Sciatic nerve (tissue), 2 donors: ENCODE measurements around the gene WDR75. TPM values are rescaled to one million over a fixed set of nuclear protein-coding genes. Genes with fewer than 3 reads are reported as not detected.
A peak's percentile ranks its signal among the peaks of the same experiment; 100 is the strongest.

Source experiments
- ATAC-seq: fragments of 200-7000 bp; cut with Tn5 transposase; one replicate; pipeline ENCODE4 v1.9.1; 2020; ENCODE audit warnings: mild to moderate bottlenecking, moderate library complexity
- DNase-seq: peaks from one replicate; pipeline ENCODE4 v3.0.0-alpha.2; 2020; ENCODE audit warnings: low spot score
- intact Hi-C: fragments of 100-400 bp; cut with DNase I; formaldehyde crosslinking; loops from one replicate; pipeline ENCODE4 v1.14.2; 2022
- total RNA-seq: library from RNA; stranded (reverse); fragmentation: NEBNext Ultra II Directional; extraction: Animal tissue kit (Norgen Biotek cat#: 25700); gene quantifications from one replicate; pipeline ENCODE4 v1.2.1, GENCODE V29; 2021
- donor health status: DM: no; HTN: no; CAD: no.
- donor health status: DM: no; HTN: no; CAD: no.

WDR75 gene
- total RNA-seq, 1 donor from 2014 or later: 31.5 TPM

DNA sequence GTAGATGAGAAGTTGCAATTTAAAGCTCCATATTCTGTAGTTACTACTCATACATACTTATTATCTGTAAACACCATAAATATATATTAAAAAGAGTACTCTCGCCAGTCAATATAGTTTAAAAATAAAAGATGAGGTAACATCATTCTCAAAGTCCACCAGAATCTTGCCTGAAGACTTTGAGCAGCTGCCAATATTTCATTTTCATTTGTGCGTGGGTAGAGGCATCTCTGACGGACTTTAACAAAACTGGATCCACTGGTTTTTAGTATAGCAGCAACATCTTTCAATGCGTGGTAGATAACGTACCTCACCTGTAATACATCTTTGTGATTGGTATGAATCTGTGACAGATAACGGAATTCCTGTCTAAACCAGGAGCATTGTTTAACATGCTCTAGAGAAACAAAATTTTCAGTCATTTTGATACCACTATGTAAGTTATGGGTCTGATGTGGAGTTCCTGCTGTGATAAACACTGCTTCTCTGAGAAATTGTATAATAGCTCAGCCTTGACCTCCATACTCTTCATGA lies 45.0 kb downstream of the WDR75 start:
- DNase-seq: no peak
- intact Hi-C loops: no loop called here
- ATAC-seq: no peak

DNA sequence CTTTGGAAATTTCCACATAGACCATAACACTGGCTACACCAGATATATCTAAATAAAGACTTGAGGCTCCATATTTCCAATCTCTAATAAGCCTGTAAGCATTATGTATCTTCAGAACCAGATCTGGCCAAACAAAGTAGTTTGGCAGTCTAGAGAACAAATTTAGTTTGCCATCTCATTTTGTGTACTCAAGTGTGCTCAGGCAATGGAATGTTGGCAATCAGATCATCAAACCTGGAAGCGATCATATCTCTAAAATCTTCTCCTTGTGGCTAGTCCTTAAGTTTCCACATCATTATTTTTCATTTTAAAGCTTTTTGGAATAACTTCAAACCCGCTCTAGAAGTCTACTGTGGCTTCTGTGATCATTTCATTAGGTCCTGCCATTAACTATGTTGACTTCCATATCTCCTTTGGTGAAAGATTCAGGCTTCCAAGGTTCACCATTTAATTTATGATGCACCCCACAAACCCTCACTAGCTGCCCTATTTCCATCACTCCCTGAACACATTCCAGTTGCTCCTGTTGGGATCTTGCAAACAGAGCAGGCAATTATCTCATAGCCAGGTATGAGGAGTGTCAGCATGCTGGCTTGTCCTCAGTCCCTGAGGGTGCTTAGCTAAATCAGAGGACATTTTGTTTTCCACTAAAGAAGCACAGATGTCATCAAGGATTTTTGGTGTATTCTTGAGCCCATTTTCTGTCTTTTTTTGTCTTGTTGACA lies 46.2 kb downstream of the WDR75 start:
- intact Hi-C loops: no loop called here
- DNase-seq (no peak), ATAC-seq (peak; percentile 43)

DNA sequence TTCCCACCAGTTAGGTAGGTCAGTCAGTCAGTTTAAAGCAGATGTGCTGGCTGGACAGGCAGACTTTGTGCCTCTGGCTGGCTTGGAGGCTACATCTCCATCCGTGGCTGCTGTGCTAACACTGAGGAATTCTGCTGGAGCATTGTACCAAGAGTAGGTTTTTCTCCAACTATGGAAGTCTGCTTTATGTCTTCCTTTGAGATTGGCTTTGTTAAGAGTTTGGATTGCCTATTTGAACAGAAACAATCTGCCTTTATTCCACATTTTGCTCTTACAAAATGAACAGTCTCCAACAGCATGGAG lies 46.7 kb downstream of the WDR75 start:
- peak; percentile 40 for ATAC-seq
- intact Hi-C loops: no loop called here

DNA sequence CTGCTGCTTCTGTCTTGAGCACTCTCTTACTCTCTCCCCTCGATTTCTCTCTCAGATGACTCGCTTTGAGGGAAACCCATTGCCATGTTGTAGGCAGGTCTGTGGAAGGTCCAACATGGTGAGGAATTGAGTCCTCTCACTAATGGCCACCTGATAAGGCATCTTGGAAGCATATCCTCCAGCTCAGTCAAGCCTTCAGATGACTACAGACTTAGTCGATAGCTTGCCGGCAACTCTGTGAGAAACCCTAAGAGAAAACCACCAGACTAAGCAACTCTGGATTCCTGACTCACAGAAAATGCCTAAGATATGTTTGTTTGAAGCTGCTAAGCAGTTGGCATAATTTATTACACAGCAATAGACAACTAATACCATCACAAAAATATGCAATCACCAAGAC lies 51.2 kb downstream of the WDR75 start:
- ATAC-seq: peak; percentile 24
- intact Hi-C loops: no loop called here

More for the DNA sequence above, 46.7 kb downstream of the WDR75 start:
- DNase-seq: no peak

DNA sequence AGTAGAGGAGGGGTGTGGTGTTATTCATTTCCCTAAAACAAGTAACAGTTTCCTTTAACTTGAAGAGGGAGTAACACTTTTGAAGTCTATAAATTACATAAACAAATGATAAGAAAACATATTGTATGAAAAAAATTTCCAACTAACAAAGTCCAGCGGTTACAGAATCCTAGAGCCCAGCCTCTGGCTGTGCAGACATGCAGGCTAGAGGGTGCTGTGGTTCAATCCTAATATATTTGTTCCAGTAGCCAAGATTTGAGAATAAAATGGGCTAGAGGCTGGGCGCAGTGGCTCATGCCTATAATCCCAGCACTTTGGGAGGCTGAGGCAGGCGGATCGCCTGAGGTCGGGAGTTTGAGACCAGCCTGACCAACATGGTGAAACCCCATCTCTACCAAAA lies 56.9 kb downstream of the WDR75 start:
- no peak for DNase-seq
- ATAC-seq: no peak
- intact Hi-C loops: no loop called here

More for the DNA sequence above, 51.2 kb downstream of the WDR75 start:
- no peak for DNase-seq

DNA sequence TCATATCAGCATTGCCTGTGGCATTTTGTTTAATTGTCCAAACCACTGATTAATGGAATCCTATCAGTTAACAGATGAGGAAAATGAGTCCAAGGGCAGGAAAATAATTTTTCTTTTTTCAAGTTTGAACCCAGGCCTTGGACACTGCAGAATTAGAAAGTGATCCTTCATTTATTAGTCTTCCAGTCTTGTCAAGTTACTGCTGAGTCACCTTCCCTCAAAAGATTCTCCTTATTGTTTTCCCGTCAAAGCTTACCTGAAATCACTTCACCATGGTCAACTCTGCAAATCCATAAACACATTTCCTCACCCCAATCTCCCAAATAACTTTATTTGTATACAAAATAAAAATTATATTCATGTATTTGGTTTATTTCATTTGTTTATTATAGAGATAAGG lies 57.9 kb downstream of the WDR75 start:
- DNase-seq (no peak), ATAC-seq (no peak)
- intact Hi-C loops: no loop called here

DNA sequence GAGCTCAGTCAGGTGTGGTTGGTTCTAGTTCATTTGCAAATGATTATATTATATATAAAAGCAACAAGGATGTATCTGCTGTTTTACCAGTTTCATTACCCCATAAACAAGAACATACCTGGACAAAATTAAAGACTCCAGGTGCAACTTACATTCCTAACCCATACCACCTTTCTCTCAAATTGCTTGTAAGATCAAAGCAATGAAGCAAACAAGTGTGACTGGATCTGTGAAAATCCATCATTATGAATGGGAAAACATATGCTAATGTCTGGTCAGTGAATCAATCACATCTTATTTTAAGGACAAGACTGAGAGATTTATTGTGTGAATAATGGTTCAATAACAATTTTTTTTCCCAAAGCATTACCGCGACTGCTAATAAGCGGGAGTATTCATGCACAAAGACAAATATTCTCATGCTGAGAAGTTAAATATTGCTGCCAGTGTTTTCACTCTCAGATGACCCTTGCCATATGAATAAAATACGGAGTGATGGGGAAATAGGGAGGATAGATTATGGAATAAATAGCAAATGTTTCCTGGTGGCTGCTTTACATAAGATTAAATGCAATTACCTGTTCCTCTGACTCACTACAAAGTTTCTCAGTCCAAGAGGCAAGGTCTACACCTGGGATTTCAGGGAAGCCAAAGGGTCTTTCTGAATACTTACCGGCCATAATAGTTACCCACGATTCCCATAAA lies 59.3 kb downstream of the WDR75 start:
- intact Hi-C loops: no loop called here
- ATAC-seq: no peak
- DNase-seq: no peak

DNA sequence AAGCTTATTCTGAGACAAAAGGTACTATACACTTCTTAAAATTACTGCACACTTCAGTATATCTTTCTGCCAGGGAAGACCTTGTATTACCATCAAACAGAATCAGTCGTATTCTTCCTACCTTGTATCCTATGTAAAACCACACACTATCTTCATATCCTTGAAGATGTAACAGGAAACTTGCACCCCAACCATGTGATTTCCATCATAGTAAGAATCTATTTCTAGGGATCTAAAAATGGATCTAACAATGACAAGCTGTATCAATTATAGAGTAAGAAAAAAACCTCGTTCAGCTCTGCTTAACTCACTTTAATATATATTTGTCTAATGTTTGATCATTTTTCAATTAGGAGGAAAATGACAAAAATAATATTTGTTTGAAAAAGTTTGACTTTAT lies 60.2 kb downstream of the WDR75 start:
- no peak for ATAC-seq
- intact Hi-C loops: no loop called here
- DNase-seq: no peak

DNA sequence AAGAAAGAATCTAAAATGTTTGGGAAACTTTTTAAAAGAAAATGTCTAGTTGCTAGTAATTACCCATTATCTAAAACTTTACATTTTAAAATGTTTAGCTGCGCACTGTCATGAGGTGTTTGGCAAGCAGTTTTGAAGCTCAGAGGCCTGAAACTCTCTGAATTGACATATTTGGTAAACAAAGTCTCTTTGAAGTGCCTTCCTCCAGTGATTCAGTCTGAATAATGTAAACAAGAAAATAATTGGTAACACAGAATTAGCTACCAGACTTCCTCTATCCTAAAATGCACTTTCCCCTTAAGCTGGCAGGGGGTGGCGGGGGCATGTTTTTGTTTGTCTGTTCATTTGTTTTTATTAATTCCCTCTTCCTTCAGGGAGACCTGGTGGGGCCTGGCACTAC lies 61.4 kb downstream of the WDR75 start:
- ATAC-seq: no peak
- intact Hi-C loops: no loop called here
- no peak for DNase-seq

DNA sequence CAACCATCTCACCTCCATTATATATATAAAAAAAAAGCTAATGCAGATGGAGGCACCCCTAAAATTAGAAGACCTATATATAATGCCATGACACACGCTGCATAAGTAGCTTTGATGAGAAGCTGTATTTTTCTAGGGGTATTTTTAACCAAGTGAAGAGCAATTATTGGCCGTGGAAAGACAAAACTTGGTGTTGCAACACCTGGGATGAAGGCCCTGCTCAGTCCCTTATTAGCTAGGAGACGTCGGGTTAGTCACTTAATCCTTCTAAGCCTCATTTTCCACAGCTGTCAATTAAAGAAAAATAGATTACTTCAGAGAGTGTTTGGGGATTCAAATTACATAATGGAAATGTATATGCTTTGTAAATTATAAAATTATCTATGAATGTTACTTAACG lies 63.0 kb downstream of the WDR75 start:
- DNase-seq: no peak
- intact Hi-C loops: no loop called here
- no peak for ATAC-seq

DNA sequence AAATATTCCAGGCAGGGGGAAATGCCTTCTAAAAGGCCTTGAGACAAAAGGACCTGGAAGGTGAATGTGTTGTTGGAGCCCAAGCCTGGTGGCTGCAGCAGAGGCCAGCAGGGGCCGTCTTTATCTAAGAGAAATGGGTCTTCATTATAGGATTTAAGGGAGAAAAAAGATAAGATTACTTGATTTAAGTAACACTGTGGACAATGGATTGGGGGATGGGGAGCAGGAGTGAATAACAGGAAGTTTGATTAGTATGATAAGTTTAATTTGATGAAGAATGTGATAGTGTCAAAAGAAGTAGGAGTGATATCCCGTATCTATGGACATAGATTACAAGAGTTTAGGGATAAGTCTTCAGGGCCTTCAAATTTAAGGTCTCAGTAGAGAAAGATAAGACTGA lies 64.2 kb downstream of the WDR75 start:
- DNase-seq (no peak), ATAC-seq (no peak)
- intact Hi-C loops: no loop called here

DNA sequence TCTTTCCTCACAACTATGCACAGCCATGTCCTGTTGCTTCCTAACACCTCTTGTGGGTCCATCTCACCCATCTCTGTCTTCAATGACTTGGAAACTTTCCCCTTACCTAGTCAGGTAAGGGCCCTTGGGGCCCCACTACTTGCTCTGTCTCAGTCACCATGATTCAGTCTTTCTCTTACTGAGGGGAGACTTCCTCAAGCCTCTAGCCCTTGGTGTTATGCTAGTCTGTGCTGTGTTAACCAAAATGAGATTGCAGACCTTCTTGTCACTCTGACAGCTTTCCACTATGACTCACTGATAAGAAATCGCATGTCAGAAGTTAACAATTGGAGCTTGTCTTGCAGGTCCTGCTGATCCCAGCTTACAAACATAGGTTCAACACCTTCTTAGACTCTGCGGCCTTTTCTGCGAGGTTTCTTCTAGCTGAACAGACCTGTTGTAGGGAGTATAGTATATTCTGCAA lies 65.3 kb downstream of the WDR75 start:
- intact Hi-C loops: no loop called here
- DNase-seq: no peak
- no peak for ATAC-seq

DNA sequence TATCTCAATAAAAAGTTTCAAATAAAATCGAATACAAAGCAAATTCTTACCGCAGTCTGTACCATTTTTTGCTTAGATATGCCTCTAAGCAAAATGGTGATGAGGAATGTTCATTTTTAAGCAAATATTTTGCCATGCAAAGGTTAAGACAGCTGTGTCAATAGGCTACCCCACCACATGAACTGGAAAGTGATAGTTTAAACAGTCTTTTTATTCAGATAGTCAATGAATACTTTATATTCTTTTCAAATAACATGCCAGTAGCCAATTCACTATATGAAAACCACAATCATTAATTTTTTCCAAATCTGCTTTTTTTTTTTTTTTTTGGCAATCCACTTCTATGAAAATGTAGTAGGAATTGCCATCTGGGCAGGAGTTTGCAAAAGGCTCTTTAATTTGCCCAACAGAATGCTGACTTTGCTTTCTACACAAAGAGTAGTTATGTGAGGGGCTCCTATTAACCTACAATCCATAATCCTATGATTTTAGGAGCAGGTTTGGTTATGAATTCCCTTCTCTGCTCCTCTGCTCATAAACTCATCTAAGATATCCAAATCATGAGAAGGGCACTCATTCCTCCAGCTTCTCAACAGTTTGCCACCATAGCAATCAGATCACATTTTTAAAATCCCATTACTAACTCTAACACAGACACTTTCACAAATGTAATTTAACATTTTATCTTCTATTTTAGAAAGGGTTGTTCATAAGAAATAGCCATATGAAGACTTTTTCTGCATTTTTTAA lies 70.1 kb downstream of the WDR75 start:
- ATAC-seq (no peak), DNase-seq (no peak)
- intact Hi-C loops: no loop called here

DNA sequence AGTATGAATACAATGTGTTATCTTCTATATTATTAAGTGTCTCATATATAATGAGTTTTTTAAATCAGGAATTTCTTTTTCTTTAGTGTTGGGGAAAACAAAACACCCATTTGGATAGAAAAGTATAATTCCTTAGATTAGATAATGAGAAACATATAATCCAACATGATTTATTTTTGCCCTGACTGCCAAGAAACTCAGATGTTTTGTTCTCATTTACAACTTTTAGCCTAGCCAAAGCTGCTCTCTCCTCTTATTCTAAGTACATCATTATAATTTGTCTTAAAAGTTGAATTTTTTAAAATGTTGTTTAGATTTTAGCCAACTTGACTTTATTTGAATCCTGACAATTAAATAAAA lies 70.7 kb downstream of the WDR75 start:
- intact Hi-C loops: no loop called here
- DNase-seq: no peak
- ATAC-seq: no peak

DNA sequence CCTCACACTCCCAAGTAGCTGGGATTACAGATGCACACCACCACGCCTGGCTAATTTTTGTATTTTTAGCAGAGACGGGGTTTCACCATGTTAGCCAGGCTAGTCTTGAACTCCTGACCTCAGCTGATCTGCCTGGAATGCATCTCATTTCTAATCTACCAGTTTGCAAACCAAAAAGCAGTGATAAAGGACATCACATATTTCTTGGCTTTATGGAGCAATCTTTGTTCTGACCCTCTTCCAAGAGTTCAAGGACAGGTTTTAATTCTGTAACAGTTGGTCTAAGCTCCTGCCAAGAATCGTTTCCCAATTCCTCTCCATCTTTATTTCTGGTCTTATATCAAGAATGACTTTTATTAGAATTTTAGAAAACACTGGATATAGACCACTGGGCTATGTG lies 71.6 kb downstream of the WDR75 start:
- intact Hi-C loops: no loop called here
- DNase-seq (no peak), ATAC-seq (peak; percentile 39)

DNA sequence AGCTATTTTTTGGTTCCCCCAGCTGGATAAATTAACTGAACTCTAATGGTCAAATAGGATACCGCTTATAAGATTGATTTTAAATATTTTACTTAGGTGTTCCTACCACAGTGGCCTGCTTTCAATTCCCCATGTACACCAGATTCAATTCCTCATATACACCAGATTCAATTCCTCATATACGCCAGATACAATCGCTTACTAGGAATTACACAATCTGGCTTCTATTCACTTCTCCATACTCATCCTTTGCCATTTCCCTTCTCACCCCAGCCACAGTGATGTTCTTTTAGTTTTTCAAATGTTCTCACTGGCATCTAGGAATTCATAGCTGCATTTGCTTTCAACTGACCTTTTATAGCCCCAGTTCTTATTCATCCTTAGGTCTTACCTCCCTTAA lies 72.8 kb downstream of the WDR75 start:
- intact Hi-C loops: no loop called here
- DNase-seq (no peak), ATAC-seq (peak; percentile 68)

DNA sequence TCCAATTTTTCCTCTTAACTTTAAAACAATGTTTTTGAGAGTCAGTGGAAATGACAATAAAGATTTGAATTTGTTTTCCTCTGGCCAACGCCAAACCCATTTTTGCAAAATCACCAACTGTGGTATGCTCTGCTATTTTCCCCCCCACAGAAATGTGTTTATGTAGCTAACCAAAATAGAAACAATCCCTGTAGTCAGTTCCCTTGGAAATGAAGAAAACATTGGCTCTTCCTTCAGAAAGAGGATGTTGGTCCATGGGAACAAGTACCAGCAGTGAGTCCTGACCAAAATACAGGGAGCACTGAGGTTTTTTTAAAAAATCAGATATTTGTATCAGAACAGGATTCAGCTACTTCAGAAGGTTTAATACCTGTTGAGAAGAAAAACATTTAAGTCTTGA lies 74.0 kb downstream of the WDR75 start:
- intact Hi-C loops: no loop called here
- ATAC-seq: peak; percentile 84
- no peak for DNase-seq

DNA sequence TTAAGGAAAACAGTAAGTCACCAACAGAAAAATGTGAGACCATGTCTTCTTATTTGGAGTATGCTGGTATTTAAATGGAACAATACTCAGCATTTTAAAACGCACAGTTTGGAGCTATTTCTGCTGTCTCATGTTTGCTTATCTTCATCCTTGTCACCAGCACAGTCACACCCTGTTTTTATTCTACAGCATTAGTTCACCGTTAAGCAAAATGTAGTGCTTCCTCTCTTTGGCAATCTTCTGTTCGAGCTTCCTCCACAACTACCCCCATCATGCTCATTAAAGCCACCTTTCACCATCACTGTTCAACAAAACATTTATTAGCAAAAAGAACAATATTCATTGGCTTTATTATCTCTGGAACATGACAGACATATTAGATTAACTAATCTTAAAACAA lies 75.3 kb downstream of the WDR75 start:
- ATAC-seq (no peak), DNase-seq (no peak)
- intact Hi-C loops: no loop called here

DNA sequence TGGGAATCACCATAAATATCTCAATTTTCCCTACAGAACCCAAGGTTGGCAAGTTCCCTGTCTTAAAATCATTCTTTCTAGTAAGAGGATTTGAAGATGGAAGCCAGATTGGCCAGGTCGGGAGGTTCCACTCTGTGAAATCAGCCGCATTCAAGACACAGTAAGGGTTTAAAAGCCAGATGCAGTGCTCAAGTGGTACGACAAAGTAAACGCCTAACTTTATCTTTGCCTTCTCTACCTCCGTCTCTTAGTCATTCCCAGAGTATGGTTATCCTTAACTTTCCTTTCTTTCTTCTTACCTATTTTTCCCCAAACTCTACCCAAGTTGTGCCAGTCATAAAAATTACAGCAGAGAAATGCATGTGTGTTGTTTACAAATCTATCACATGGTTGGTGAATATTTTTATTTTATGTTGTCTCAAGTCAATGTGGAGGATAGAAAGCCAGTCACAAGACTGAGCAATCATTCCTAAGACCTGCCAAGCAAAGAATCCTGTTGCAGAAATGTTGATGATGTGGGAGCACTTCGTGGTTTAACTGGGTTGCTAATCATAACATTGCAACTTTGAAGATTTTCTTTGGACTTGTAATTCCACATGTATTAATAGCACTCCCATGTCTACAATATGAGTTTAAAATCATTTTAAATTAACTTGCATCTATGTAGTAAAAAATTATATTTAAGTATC lies 76.7 kb downstream of the WDR75 start:
- DNase-seq (no peak), ATAC-seq (no peak)
- intact Hi-C loops: no loop called here
